HepG2 (cell line): ENCODE results near the gene TCF3. TPM values are rescaled to one million over a fixed set of nuclear protein-coding genes. Genes with fewer than 3 reads are reported as not detected.

Source experiments
- ATAC-seq: fragments of 200-7000 bp; cut with Tn5 transposase; 3 replicates; pipeline ENCODE4 v1.9.1; 2020; ENCODE audit warnings: mild to moderate bottlenecking, moderate library complexity
- BruUV-seq: library from RNA; stranded (reverse); fragments of 400-500 nt; replicated peaks from 2 replicates; lab custom pipeline; 2021; lab: Mats Ljungman, UMichigan
- CTCF ChIA-PET: fragments of 300-600 bp; formaldehyde crosslinking; extraction: SDS; loops from one replicate; lab custom pipeline; 2021; ENCODE audit warnings: low total read pairs, inconsistent platforms, low intra/inter-chr PET ratio; lab: Yijun Ruan, JAX
- POLR2A ChIA-PET: fragments of 350-600 bp; sonication (Branson Sonifier 250); formaldehyde crosslinking; loops from one replicate; lab custom pipeline; 2020; ENCODE audit warnings: antibody characterized with exemption, inconsistent platforms; lab: Yijun Ruan, JAX
- DNase-seq: peaks from one replicate; pipeline ENCODE4 v3.0.0-alpha.2; 2015; ENCODE audit warnings: low spot score
- FAIRE-seq: peaks from 3 replicates; lab custom pipeline; 2011; peaks lifted over from hg19 to GRCh38; lab: Jason Lieb, UNC
- H2AFZ ChIP-seq: one replicate; pipeline ENCODE4 v1.6.1; 2011; ENCODE audit warnings: low read length, inconsistent platforms
- H3K27ac ChIP-seq: fragments of 300-600 bp; 3 replicates; pipeline ENCODE4 v1.8.0; 2011; ENCODE audit warnings: mixed run types, mild to moderate bottlenecking, mixed read lengths, low read length, inconsistent platforms; ENCODE audit not compliant: insufficient read depth; ENCODE audit errors: extremely low read length
- H3K27me3 ChIP-seq, 2 experiments: fragments of 200-600 bp in 1 of 2; 2 replicates in 1 of 2; 3 replicates in 1 of 2; pipeline versions ENCODE4 v1.6.0 to v1.8.0; 2011; ENCODE audit warnings: low read length in 2 of 2, mild to moderate bottlenecking in 2 of 2, moderate library complexity in 2 of 2, inconsistent platforms in 1 of 2; ENCODE audit not compliant: insufficient read depth in 2 of 2, control insufficient read depth in 1 of 2
- H3K36me3 ChIP-seq, 2 experiments: fragments of 200-600 bp in 1 of 2; replicated peaks in 1 of 2; 2 replicates in 1 of 2; 3 replicates in 1 of 2; pipeline versions ENCODE4 v1.5.1 to v1.8.0; 2011; ENCODE audit warnings: low read length in 2 of 2, inconsistent platforms in 1 of 2; ENCODE audit not compliant: insufficient read depth in 2 of 2, control insufficient read depth in 1 of 2
- H3K4me1 ChIP-seq: 2 replicates; pipeline ENCODE4 v1.5.1; 2012; ENCODE audit warnings: low read length, inconsistent platforms; ENCODE audit not compliant: insufficient read depth
- H3K4me2 ChIP-seq: 2 replicates; pipeline ENCODE4 v1.6.0; 2011; ENCODE audit warnings: low read depth, low read length, inconsistent platforms
- H3K4me3 ChIP-seq, 3 experiments: fragments of 200-600 bp in 1 of 3; sonication (generic), shearing (Covaris generic) in 1 of 3; replicated peaks in 1 of 3; 2 replicates each; pipeline ENCODE4 v1.5.1; 2011 to 2016; ENCODE audit warnings: low read length in 3 of 3, inconsistent platforms in 2 of 3, low read depth in 2 of 3, mild to moderate bottlenecking in 2 of 3, control low read depth in 1 of 3, mixed read lengths in 1 of 3; ENCODE audit not compliant: insufficient read depth in 1 of 3
- H3K79me2 ChIP-seq: one replicate; pipeline ENCODE4 v1.6.1; 2011; ENCODE audit warnings: low read length, inconsistent platforms; ENCODE audit not compliant: insufficient read depth
- H3K9ac ChIP-seq: 2 replicates; pipeline ENCODE4 v1.6.0; 2011; ENCODE audit warnings: mild to moderate bottlenecking, low read depth, low read length, inconsistent platforms; ENCODE audit not compliant: insufficient read depth
- H3K9me3 ChIP-seq: 2 replicates; pipeline ENCODE4 v1.5.1; 2012; ENCODE audit warnings: mild to moderate bottlenecking, low read length
- H4K20me1 ChIP-seq: 2 replicates; pipeline ENCODE4 v1.6.0; 2011; ENCODE audit warnings: inconsistent platforms, mild to moderate bottlenecking, low read length, moderate library complexity; ENCODE audit not compliant: insufficient read depth
- AGO2 ChIP-seq: fragments of 200-400 bp; formaldehyde crosslinking; optimal IDR thresholded peaks from 2 replicates; pipeline ENCODE3; 2017; ENCODE audit warnings: mild to moderate bottlenecking, low read depth, low read length, moderate library complexity
- E2F1 ChIP-seq: sonication (generic); formaldehyde crosslinking; IDR thresholded peaks from 2 replicates; pipeline ENCODE4 v1.5.0; 2020; ENCODE audit warnings: missing genetic modification reagents
- PCBP1 ChIP-seq: fragments of 200-400 bp; formaldehyde crosslinking; IDR thresholded peaks from 2 replicates; pipeline ENCODE4 v1.6.1; 2017; ENCODE audit warnings: mild to moderate bottlenecking, low read depth, low read length, borderline replicate concordance
- RBM22 ChIP-seq: fragments of 200-400 bp; formaldehyde crosslinking; optimal IDR thresholded peaks from 2 replicates; pipeline ENCODE3; 2017; ENCODE audit warnings: mild to moderate bottlenecking, low read length, moderate library complexity
- ZFX ChIP-seq: sonication (generic); formaldehyde crosslinking; IDR thresholded peaks from 2 replicates; pipeline ENCODE4 v1.4.0; 2020; ENCODE audit warnings: mild to moderate bottlenecking, low read depth, missing genetic modification reagents, moderate library complexity
- ZNF572 ChIP-seq: sonication (generic); formaldehyde crosslinking; IDR thresholded peaks from 2 replicates; pipeline ENCODE4 v1.5.1; 2020; ENCODE audit warnings: mild to moderate bottlenecking, missing genetic modification reagents
- WGBS: methylation state at CpG from one replicate; pipeline ENCODE4 v1.1.6; 2017; ENCODE audit warnings: low lambda C conversion rate; 5-methylcytosine and 5-hydroxymethylcytosine counted together
- in situ Hi-C: cut with HindIII; loops from 2 replicates; pipeline ENCODE4 v1.10.0; 2017; ENCODE audit warnings: low pct_unique_long_range_greater_than_20kb; ENCODE audit not compliant: extremely low pct_ligation_motif_present
- intact Hi-C: fragments of 100-400 bp; cut with micrococcal nuclease; formaldehyde crosslinking; loops from one replicate; pipeline ENCODE4 v1.10.0; 2022; ENCODE audit not compliant: unreplicated experiment
- polyA plus RNA-seq, 8 experiments: library from polyadenylated mRNA; depleted of rRNA in 3 of 8; stranded (reverse) in 7 of 8; unstranded in 1 of 8; fragments of >200 nt; fragmentation: Illumina TruSeq in 4 of 8; extraction: Trizol in 4 of 8; gene quantifications; 2 replicates each; pipeline versions ENCODE4 v1.2.1 to v1.2.3, GENCODE V29; 2011 to 2016; ENCODE audit warnings: low read depth in 4 of 8, missing spikeins in 1 of 8, mixed read lengths in 1 of 8; ENCODE audit not compliant: insufficient read depth in 1 of 8
- total RNA-seq, 5 experiments: library from RNA; depleted of rRNA; stranded (reverse); fragments of >200 nt; fragmentation: Illumina TruSeq; extraction: Trizol; gene quantifications; 2 replicates each; pipeline ENCODE4 v1.2.3, GENCODE V29; 2016; ENCODE audit warnings: low read depth in 1 of 5

TCF3 gene
- total and polyA plus RNA-seq, 2 of the 13 experiments (the other 11 are each of a cell fraction or from before 2014, with no cell fraction given) = 51.4 to 53.2 TPM

DNA sequence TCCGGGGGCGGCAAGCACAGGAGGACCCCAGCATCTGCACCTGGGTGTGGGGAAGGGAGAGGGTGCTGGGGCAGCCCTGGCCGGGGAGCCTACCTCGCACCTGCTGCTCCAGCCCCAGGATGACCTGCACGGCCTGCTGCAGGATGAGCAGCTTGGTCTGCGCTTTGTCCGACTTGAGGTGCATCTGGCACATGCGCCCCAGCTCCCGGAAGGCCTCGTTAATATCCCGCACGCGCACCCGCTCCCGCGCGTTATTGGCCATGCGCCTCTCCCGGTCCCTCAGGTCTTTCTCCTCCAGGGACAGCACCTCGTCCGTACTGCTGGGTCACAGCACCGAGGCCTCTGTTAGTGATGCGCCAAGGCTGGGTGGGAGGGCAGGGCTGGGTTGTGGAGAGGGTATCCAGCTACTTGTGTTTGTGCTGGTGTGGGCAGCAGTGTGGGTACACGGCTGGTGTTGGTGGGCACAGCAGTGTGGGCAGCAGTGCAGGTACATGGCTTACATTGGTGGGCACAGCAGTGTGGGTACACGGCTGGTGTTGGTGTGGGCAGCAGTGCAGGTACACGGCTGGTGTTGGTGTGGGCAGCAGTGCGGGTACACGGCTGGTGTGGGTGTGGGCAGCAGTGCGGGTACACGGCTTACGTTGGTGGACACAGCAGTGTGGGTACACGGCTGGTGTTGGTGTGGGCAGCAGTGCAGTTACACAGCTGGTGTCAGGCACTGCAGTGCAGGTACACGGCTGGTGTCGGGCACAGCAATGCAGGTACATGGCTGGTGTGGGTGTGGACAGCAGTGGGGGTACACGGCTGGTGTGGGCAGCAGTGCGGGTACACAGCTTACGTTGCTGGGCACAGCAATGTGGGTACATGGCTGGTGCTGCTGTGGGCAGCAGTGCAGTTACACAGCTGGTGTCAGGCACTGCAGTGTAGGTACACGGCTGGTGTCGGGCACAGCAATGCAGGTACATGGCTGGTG is 40.0 kb downstream of the TCF3 start:
- Histone ChIP-seq H3K9ac (no peak overlapping the region), H3K4me2 (no peak overlapping the region), H3K4me1 (no peaks in the 10 kb centered on the region), H3K27ac (no peak overlapping the region), H3K4me3 (no peak overlapping the region), H4K20me1 (no peaks in the 10 kb centered on the region), H2AFZ (no peak overlapping the region), H3K9me3 (no peaks in the 10 kb centered on the region), H3K36me3 (peaks cover 30 to 45% of the 10 kb centered on the region in 2 experiments; a peak in 4 of 5 replicates), H3K79me2 (no peaks in the 10 kb centered on the region), H3K27me3 (no peaks in the 10 kb centered on the region)
- DNase-seq = no peak
- intact Hi-C loops (no loop called here), in situ Hi-C loops (no loop called here)
- TF ChIP-seq ZNF572 (no peak), PCBP1 (0 out of 2 replicates have a peak, but pooled peaks have one; percentile 37), AGO2 (peak; percentile 49), RBM22 (peak; percentile 28), E2F1 (CRISPR knock-in tag) (no peak), ZFX (CRISPR knock-in tag) (no peak)
- ATAC-seq = no peak
- CTCF ChIA-PET = no interaction called here
- WGBS = 95% methylated on average over 35 of the region's 39 CpGs
- POLR2A ChIA-PET = no interaction called here
- BruUV-seq = no TSS peak
- no peak for FAIRE-seq
